Psoas muscle (tissue), 8 donors: ENCODE results near the gene RAB40C. TPM values are rescaled to one million over a fixed set of nuclear protein-coding genes. Genes with fewer than 3 reads are reported as not detected.

Source experiments
- ATAC-seq, 4 donors: fragments of 200-7000 bp; cut with Tn5 transposase; one replicate each; pipeline ENCODE4 v1.9.1; 2020; ENCODE audit warnings: moderate library complexity in 3 of 4, mild to moderate bottlenecking in 2 of 4
- DNase-seq, 2 donors: peaks; one replicate each; pipeline ENCODE4 v3.0.0-alpha.2; 2020
- H3K27ac ChIP-seq: fragments of 200-600 bp; one replicate; pipeline ENCODE4 v1.8.0; 2022
- H3K27me3 ChIP-seq, 3 donors: fragments of 200-600 bp in 1 of 3; one replicate each; pipeline versions ENCODE4 v1.6.1 to v1.8.0; 2013 to 2022; ENCODE audit warnings: low read length in 2 of 3, mild to moderate bottlenecking in 2 of 3, moderate library complexity in 1 of 3; ENCODE audit not compliant: insufficient read depth in 3 of 3
- H3K36me3 ChIP-seq, 2 donors: fragments of 200-600 bp in 1 of 2; one replicate each; pipeline versions ENCODE4 v1.6.1 to v1.8.0; 2013 to 2022; ENCODE audit warnings: low read depth in 1 of 2, mild to moderate bottlenecking in 1 of 2, moderate library complexity in 1 of 2; ENCODE audit not compliant: insufficient read depth in 1 of 2
- H3K4me1 ChIP-seq: fragments of 200-600 bp; one replicate; pipeline ENCODE4 v1.8.0; 2022
- H3K4me3 ChIP-seq: fragments of 200-600 bp; one replicate; pipeline ENCODE4 v1.8.0; 2022; ENCODE audit warnings: mild to moderate bottlenecking
- H3K9me3 ChIP-seq: fragments of 200-600 bp; one replicate; pipeline ENCODE4 v1.8.0; 2022
- CTCF ChIP-seq: fragments of 200-600 bp; IDR thresholded peaks from one replicate; pipeline ENCODE4 v1.8.0; 2022; ENCODE audit warnings: antibody characterized with exemption
- WGBS, 3 donors: extraction: QIAGEN DNeasy Blood & Tissue Kit; methylation state at CpG; one replicate each; pipeline versions ENCODE4 v1.1.6 to v1.1.7; 2013; 5-methylcytosine and 5-hydroxymethylcytosine counted together
- intact Hi-C, 2 donors: fragments of 100-400 bp; cut with DNase I; formaldehyde crosslinking; loops; one replicate each; pipeline versions ENCODE4 v1.11.0 to v1.14.2; 2022
- polyA plus RNA-seq, 3 donors: library from polyadenylated mRNA; stranded (reverse); fragments of 200-250 nt; gene quantifications; one replicate each; pipeline ENCODE4 v1.2.3, GENCODE V29; 2013
- total RNA-seq, 4 donors: library from RNA; stranded (reverse); fragmentation: NEBNext Ultra II Directional in 2 of 4; extraction: Animal tissue kit (Norgen Biotek cat#: 25700) in 2 of 4; gene quantifications; one replicate each; pipeline versions ENCODE4 v1.2.1 to v1.2.4, GENCODE V29; 2021 to 2023
- donor health status: healthy with polysubstance abuse.
- donor health status: DM: no; HTN: no; CAD: no; lungs with moderate emphysema.
- donor health status: Bipolar disorder and iron deficiency.
- donor health status: healthy.
- donor health status: DM: yes; HTN: yes; CAD: no.
- donor health status: DM: no; HTN: no; CAD: no.
- donor health status: DM: no; HTN: no; CAD: no.
- donor health status: DM: yes; HTN: yes; CAD: no.

The RAB40C gene
- total and polyA plus RNA-seq, 7 donors: 12.3 to 20.2 (median 15.7) TPM

- H3K36me3 ChIP-seq: peaks cover 4 to 27% of the 10 kb centered on the region in 2 donors
- DNase-seq (no peak), ATAC-seq (no peak)
- intact Hi-C loops: no loop called here
- H3K4me1 ChIP-seq: peaks cover 9% of the 10 kb centered on the region
- H3K27ac ChIP-seq: no peak overlapping the region
- no peaks in the 10 kb centered on the region for H3K9me3 ChIP-seq
- TF ChIP-seq CTCF: no peak
- peak overlapping the region; percentile 46 for H3K4me3 ChIP-seq
- WGBS, 3 donors: 33 to 35% (median 33%) methylated on average over 21 to 25 of the region's 25 CpGs
- no peaks in the 10 kb centered on the region for H3K27me3 ChIP-seq
Observed at GRCh38 chr16:675884-676564, 86.2 kb downstream of the RAB40C start.

GRCh38 chr16:676565-676902, 86.7 kb downstream of the RAB40C start:
- 84 to 88% (median 87%) methylated on average over 21 of the region's 21 CpGs for WGBS, 3 donors
- intact Hi-C loops: no loop called here
- no peak overlapping the region for H3K27ac ChIP-seq
- DNase-seq (no peak), ATAC-seq (no peak)
- H3K36me3 ChIP-seq: peaks cover 4 to 23% of the 10 kb centered on the region in 2 donors
- no peak overlapping the region for H3K4me3 ChIP-seq
- H3K27me3 ChIP-seq: no peaks in the 10 kb centered on the region
- no peaks in the 10 kb centered on the region for H3K9me3 ChIP-seq
- no peak for TF ChIP-seq CTCF
- peaks cover 14% of the 10 kb centered on the region for H3K4me1 ChIP-seq

DNA sequence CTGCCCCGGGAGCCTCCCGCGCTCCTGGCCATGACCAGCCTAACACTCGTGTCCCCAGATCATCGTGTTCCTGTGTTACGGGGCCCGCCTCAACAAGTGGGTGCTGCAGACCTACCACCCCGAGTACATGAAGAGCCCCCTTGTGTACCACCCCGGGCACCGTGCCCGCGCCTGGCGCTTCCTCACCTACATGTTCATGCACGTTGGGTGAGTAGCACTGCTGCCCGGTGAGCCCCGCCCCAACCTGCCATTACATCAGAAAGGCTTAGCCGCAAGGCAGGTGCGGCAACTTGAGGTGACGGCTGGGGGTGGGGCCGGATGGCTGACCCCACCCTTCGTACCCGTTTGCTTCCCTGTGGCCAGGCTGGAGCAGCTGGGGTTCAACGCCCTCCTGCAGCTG, 87.0 kb downstream of the RAB40C start:
- no peaks in the 10 kb centered on the region for H3K9me3 ChIP-seq
- intact Hi-C loops: no loop called here
- ATAC-seq: no peak

DNA sequence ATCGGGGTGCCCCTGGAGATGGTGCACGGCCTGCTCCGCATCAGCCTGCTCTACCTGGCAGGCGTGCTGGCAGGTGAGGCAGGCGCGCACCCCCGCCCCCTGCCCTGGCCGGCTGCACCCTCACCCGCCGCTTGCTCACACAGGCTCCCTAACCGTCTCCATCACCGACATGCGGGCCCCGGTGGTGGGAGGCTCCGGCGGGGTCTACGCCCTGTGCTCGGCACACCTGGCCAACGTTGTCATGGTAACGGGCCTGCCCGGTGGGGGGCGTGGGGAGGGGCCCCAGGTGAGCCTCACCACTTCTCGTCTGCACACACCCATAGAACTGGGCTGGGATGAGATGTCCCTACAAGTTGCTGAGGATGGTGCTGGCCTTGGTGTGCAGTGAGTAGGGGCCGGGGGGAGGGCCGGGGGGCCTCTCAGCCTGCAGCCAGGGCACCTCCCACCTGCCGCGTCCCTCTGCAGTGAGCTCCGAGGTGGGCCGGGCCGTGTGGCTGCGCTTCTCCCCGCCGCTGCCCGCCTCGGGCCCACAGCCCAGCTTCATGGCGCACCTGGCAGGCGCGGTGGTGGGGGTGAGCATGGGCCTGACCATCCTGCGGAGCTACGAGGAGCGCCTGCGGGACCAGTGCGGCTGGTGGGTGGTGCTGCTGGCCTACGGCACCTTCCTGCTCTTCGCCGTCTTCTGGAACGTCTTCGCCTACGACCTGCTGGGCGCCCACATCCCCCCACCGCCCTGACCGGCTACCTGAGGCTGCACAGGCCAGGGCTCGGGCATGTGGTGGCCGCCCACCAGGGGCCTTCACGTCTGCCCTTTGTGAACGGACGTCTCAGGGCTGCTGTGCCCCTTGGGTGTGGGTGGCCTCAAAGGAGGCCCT, 87.7 kb downstream of the RAB40C start:
- Histone ChIP-seq H3K27me3 (no peaks in the 10 kb centered on the region), H3K27ac (no peak overlapping the region), H3K4me3 (no peak overlapping the region), H3K4me1 (peaks cover 24% of the 10 kb centered on the region), H3K36me3 (peaks cover 9 to 23% of the 10 kb centered on the region in 2 donors), H3K9me3 (no peaks in the 10 kb centered on the region)
- no peak for TF ChIP-seq CTCF
- no peak for ATAC-seq
- intact Hi-C loops: no loop called here
- 50 to 56% (median 54%) methylated on average over 38 to 57 of the region's 57 CpGs for WGBS, 3 donors
- no peak for DNase-seq

More for the DNA sequence above, 87.0 kb downstream of the RAB40C start:
- no peak for TF ChIP-seq CTCF
- no peak for DNase-seq
- WGBS, 3 donors: 64 to 69% (median 67%) methylated on average over 23 of the region's 23 CpGs
- Histone ChIP-seq H3K27me3 (no peaks in the 10 kb centered on the region), H3K4me1 (peaks cover 18% of the 10 kb centered on the region), H3K4me3 (no peak overlapping the region), H3K27ac (no peak overlapping the region), H3K36me3 (peaks cover 4 to 23% of the 10 kb centered on the region in 2 donors)
